Head of caudate nucleus (tissue), 42 donors: Measurements from ENCODE around the gene RBPMS2.
"Not testable (repeated sequence)": the region's sequence is repeated elsewhere in the genome, so short reads cannot be mapped to it uniquely, and the experiment has no call there.

Source experiments
- DNase-seq, 42 donors: peaks; one replicate each; pipeline versions ENCODE4 v3.0.0 to v3.0.0-alpha.2; 2020 to 2021; ENCODE audit warnings: mixed read lengths in 7 of 42
- intact Hi-C: fragments of 100-400 bp; cut with DNase I; formaldehyde crosslinking; loops from one replicate; pipeline ENCODE4 v1.15.0; 2022

Gene RBPMS2

GRCh38 chr15:64775551-64776401 is at the start of gene RBPMS2:
Gene RBPMS2 (minus strand): TSS chr15:64775589. CDS start chr15:64775319, 270 bp downstream.
- no peak for DNase-seq
- intact Hi-C loops = no loop called here

DNA sequence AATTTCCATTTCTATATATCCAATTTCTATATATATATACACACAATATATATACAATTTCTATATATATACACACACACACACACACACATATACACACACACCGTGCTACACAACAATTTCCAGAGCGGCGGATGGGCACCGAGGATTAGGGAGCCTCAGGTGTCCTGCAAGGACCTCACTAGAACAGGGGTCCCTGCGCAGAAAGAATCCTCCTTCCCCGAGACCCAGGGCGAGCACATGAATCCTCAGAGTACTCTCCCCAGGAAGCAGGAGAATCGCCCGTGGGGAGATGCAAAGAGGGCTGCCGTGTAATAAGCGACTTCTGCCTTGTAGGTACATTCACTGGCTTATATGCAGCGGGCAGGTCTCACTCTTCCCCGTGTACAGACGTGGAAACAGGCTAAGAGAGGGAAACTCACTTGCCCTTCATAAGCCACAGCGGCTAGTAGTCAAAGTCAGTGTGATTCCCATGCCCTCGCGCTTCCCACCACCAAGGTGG is 49.6 kb upstream of the RBPMS2 start:
- DNase-seq = no peak
- intact Hi-C loops = no loop called here

- DNase-seq = no peak
- intact Hi-C loops = no loop called here
Observed at GRCh38 chr15:64816452-64816851, 41.1 kb upstream of the RBPMS2 start.

- not testable (repeated sequence) for DNase-seq
- intact Hi-C loops = loop anchor here (5.0 kb wide), 1 partner anchor 88 kb away; no protein-coding TSS in a partner anchor
Observed at GRCh38 chr15:64814965-64815364, 39.6 kb upstream of the RBPMS2 start.

- not testable (repeated sequence) for DNase-seq
- intact Hi-C loops = loop anchor here (5.0 kb wide), 1 partner anchor 87 kb away; no protein-coding TSS in a partner anchor
Observed at GRCh38 chr15:64814283-64814682, 38.9 kb upstream of the RBPMS2 start.

GRCh38 chr15:64813075-64813474 is 37.7 kb upstream of the RBPMS2 start:
- no peak for DNase-seq
- intact Hi-C loops = loop anchor here (5.0 kb wide), 1 partner anchor 86 kb away; no protein-coding TSS in a partner anchor

DNA sequence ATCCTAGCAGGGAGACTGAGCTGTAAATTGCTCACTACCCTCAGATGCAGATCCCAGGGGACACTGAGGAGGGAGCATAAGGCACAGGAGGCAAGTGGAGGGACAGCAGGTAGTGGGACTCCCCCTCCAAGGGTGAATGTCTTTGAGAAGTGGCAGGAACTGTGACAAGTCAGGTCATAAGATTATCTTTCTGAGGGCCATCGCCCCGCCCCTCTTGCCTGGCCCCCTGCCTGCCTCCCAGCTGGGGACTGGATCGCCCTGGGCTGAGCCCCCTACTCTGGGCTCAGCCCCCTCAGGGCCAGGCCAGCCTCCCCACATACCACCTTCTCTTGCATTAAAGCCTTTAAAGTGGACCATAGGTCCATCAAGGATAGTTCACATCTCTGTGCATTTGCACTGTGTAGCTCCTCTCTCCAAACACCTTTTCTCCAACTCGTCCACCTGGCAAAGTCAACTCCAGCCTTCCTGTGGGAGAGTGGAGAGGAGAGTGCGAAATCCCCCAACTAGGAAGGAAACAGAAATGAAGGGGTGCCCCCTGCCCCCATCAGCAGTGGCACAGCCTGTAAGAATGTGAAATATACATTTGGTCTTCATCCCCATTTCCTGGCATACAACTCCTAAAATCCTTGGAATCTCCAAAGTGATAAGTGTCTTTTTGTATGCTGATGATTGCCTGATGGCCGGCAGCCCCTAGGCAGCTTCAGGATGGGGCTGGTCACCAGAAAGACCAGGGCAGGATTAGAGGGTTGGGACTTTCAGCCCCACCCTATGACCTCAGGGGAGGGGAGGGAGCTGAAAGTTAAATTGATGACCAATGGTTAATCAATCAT is 35.3 kb upstream of the RBPMS2 start:
- DNase-seq = no peak
- intact Hi-C loops = loop anchor here (5.0 kb wide), 1 partner anchor 83 kb away; no protein-coding TSS in a partner anchor

DNA sequence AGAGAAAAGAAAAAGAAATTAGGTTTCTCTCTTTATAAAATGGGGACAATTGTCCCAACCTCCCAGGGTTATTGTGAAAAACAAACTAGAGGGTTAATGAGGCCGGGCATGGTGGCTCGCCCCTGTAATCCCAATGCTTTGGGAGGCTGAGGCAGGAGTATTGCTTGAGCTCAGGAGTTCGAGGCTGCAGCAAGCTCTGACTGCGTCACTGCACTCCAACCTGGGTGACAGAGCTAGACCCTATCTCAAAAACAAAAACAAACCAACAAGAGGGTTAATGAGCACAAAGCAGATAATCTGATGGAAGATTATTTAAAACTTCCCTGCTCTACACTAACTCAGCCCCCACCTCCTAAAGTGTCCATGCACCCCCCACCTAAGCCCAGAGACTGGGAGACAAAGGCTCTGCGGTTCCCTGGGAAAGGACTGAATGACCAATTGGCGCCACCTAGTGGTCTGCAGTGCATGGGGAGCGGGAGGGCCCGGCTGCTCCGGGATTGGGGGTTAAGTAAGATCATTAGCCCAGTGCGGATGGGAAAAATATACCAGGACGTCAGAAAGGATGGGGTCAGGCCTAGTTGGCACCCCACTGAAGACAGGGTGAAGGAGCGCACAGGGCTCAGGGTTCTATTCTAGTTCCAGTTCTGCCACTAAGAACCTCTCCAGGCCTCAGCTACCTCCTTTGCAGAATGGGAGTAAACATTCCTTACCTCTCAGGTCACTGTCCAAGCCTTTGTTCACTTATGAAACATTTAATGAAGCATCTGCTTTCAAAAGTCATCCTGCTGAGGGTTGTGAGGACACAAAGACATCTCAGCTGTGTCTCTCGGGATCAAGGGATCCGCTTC is 34.5 kb upstream of the RBPMS2 start:
- intact Hi-C loops = loop anchor here (5.0 to 10.0 kb wide), 2 partner anchors 55 to 83 kb away; no protein-coding TSS in a partner anchor
- DNase-seq = peak; percentile 69 to 94 (median 82)

DNA sequence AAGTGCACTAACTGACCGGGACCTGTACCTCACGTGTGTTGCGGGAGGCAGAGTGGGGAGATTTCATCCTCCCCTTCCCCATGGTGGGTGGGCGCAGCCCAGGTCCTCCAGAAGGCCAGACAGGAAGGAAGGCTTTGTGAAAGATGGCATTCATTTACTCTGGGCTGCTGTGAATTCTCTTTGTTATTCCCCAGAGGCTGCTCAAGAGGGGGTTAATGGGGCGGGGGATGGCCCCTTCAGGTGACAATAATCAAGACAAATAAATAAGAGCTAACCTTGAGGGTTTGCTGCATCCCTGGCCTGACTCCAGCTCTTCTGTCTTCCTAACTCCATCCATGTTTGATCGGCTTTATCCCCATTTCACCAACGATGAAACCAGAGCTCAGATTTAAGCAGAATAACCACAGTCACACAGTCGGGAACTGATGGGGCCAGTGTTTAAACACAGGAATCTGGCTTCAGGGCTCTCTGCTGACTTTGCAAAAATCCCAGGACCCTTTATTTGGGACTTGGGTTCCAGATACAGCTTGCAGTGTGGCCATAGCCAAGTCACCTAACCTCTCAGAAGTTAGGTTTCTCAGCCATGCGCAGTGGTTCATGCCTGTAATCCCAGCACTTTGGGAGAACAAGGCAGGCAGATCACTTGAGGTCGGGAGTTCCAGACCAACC is 33.5 kb upstream of the RBPMS2 start:
- no peak for DNase-seq
- intact Hi-C loops = loop anchor here (10.0 kb wide), 1 partner anchor 54 kb away; no protein-coding TSS in a partner anchor

DNA sequence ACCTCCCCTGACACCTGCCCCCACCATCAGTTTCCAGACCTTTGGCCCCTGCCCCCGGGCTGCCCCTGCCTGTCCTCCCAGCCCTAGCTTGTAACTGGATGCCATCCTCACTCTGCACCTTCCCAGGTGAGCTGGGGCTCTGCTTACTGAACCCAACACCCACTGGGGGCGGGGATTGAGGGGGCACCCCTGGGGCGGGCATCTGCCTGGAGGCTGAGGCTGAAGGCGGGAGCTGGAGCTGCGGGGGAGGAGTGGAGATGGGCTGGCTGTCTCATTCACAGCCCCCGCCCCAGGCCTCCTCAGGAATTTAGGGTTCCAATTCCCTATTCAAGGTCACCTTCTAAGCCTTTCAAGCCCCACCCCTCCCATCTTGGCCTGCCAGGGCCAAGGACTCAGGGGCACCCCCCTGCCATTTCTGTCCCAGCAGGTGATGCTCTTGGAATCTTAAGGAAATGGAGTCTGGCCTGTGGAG is 32.4 kb upstream of the RBPMS2 start:
- no peak for DNase-seq
- intact Hi-C loops = loop anchor here (10.0 kb wide), 1 partner anchor 53 kb away; no protein-coding TSS in a partner anchor

DNA sequence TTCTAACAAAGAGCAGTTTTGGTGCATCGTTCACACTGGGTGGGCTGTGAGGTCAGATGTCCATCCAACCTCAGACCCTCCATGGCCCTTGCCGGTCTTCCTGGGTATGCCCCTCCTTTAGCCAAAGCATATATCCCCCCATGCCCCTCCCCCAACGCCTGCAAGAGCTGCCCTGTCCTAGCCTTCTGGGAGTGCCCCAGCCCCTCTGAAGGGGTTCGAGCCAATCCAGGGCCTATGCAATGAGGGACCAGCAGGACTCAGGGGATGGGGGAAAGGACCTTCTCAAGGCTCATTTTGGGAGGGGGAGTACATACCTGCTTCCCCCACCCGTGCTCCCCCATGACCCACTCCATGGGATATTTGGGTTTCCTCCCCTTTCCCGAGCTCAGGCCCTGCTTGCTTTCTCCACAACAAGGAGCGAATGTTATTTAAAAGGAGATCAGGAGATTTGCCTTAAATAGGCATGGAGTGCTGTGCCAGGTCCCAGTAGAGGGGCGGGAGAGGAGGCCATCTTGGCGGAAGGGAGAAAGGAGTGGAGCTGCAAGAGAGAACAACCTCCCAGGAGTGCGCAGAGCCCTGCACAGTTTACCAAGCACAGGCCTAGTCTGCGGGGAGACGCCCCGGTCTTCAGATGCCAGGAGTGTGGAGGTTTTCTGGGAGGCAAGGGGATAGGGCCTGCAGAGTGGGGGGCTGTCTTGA is 31.8 kb upstream of the RBPMS2 start:
- DNase-seq = no peak
- intact Hi-C loops = loop anchor here (10.0 kb wide), 1 partner anchor 52 kb away; no protein-coding TSS in a partner anchor

- no peak for DNase-seq
- intact Hi-C loops = loop anchor here (10.0 kb wide), 1 partner anchor 52 kb away; no protein-coding TSS in a partner anchor
Observed at GRCh38 chr15:64806509-64806908, 31.1 kb upstream of the RBPMS2 start.

DNA sequence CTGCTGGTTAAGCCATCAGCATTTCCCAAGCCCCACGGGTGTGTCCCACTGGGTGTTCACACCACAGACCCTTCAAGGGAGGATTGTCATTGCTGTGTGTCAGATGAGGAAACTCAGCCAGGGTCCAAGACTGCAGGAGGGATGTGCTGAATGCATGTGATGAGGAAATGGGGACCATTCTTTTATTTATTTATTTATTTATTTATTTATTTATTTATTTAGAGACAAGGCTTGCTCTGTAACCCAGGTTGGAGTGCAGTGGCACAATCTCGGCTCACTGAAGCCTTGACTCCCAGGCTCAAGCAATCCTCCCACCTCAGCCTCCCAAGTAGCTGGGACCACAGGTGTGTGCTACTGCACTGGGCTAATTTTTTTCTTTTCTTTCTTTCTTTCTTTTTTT is 29.2 kb upstream of the RBPMS2 start:
- DNase-seq = no peak
- intact Hi-C loops = loop anchor here (10.0 kb wide), 1 partner anchor 50 kb away; no protein-coding TSS in a partner anchor

DNA sequence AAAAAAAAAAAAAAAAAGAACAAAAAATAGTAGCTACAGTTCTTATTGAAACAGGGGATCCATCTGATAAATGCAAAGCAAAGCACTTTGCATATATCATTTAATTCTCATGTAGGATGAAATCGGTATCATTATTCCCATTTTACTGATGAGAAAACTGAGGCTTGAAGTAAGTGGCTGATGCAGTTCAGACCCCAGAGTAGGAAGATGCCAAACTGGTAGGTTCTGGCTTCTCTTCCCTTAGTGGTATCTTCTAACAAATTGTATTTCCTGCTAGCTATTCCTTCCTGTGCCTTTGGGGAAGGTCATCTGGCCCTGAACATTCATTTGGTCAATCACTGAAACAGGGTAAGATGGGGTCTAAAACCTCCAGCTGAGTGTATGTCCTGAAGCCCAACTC is 28.1 kb upstream of the RBPMS2 start:
- intact Hi-C loops = loop anchor here (10.0 kb wide), 1 partner anchor 49 kb away; no protein-coding TSS in a partner anchor
- DNase-seq = no peak

DNA sequence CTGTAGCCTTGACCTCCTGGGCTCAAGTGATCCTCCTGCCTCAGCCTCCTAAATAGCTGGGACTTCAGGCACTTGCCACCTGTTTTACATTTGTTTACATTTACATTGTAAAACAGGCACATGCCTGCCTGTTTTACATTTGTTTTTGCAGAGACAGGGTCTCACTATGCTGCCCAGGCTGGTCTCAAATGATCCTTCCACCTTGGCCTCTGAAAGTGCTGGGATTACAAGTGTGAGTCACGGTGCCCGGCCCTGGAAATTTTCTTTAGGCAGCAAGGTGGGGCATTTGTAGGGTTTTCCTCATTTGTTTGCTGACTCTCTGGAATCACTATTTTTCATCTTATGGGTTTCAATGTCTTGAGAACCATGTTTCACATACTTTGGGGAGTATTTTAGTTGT is 25.1 kb upstream of the RBPMS2 start:
- no peak for DNase-seq
- intact Hi-C loops = loop anchor here (10.0 kb wide), 1 partner anchor 46 kb away; no protein-coding TSS in a partner anchor

GRCh38 chr15:64798905-64799304 is 23.5 kb upstream of the RBPMS2 start:
- intact Hi-C loops, DNase-seq: not testable (repeated sequence)

DNA sequence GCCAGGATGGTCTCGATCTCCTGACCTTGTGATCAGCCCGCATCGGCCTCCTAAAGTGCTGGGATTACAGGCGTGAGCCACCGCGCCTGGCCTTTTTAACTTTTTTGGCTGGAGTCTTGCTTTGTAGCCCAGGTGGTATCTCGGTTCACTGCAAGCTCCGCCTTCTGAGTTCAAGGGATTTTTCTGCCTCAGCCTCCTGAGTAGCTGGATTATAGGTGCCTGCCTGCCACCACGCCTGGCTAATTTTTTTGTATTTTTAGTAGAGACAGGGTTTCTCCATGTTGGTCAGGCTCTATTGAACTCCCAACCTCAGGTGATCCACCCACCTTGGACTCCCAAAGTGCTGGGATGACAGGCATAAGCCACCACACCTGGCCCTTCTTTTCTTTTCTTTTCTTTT is 20.5 kb upstream of the RBPMS2 start:
- intact Hi-C loops, DNase-seq: not testable (repeated sequence)
